Heart right ventricle (tissue), 16 donors: ENCODE data around the gene LYSMD4. TPM values are rescaled to one million over a fixed set of nuclear protein-coding genes. Genes with fewer than 3 reads are reported as not detected.

Experiments used
- ATAC-seq, 8 donors: fragments of 200-7000 bp; cut with Tn5 transposase; one replicate each; pipeline ENCODE4 v1.9.1; 2020; ENCODE audit warnings: mild to moderate bottlenecking in 8 of 8, moderate library complexity in 8 of 8, moderate number of reproducible peaks in 1 of 8
- DNase-seq, 2 donors: peaks; one replicate each; pipeline ENCODE4 v3.0.0-alpha.2; 2020
- H3K27ac ChIP-seq, 10 donors: fragments of 200-600 bp; sonication (generic) in 2 of 10; one replicate each; pipeline versions ENCODE4 v1.5.0 to v1.8.0; 2020 to 2022; ENCODE audit warnings: mild to moderate bottlenecking in 3 of 10
- H3K27me3 ChIP-seq, 7 donors: fragments of 200-600 bp; one replicate each; pipeline ENCODE4 v1.8.0; 2021 to 2022; ENCODE audit warnings: mild to moderate bottlenecking in 2 of 7
- H3K36me3 ChIP-seq, 9 donors: fragments of 200-600 bp; sonication (generic) in 1 of 9; one replicate each; pipeline versions ENCODE4 v1.5.0 to v1.8.0; 2020 to 2022; ENCODE audit warnings: mild to moderate bottlenecking in 2 of 9
- H3K4me1 ChIP-seq, 9 donors: fragments of 200-600 bp; sonication (generic) in 1 of 9; one replicate each; pipeline versions ENCODE4 v1.5.0 to v1.8.0; 2020 to 2022; ENCODE audit warnings: mild to moderate bottlenecking in 4 of 9
- H3K4me3 ChIP-seq, 10 donors: fragments of 200-600 bp; sonication (generic) in 2 of 10; one replicate each; pipeline versions ENCODE4 v1.5.0 to v1.8.0; 2020 to 2022; ENCODE audit warnings: mild to moderate bottlenecking in 7 of 10, moderate library complexity in 2 of 10
- H3K9me3 ChIP-seq, 11 donors: fragments of 200-600 bp in 10 of 11; sonication (generic) in 2 of 11; one replicate each; pipeline versions ENCODE4 v1.5.0 to v1.8.0; 2013 to 2022; ENCODE audit warnings: mild to moderate bottlenecking in 2 of 11, control low read depth in 1 of 11, moderate library complexity in 1 of 11
- WGBS, 2 donors: extraction: QIAGEN DNeasy Blood & Tissue Kit; methylation state at CpG; one replicate each; pipeline ENCODE4 v1.1.7; 2013; ENCODE audit warnings: inconsistent platforms in 1 of 2; 5-methylcytosine and 5-hydroxymethylcytosine counted together
- intact Hi-C, 10 donors: fragments of 100-400 bp; cut with DNase I; formaldehyde crosslinking; loops; one replicate each; pipeline versions ENCODE4 v1.11.1 to v1.14.2; 2022
- polyA plus RNA-seq, 2 donors: library from polyadenylated mRNA; stranded (reverse); fragments of 200-250 nt; gene quantifications; one replicate each; pipeline ENCODE4 v1.2.3, GENCODE V29; 2013
- total RNA-seq, 10 donors: library from RNA; stranded (reverse); fragmentation: NEBNext Ultra II Directional in 3 of 10; extraction: Animal tissue kit (Norgen Biotek cat#: 25700) in 3 of 10; gene quantifications; one replicate each; pipeline versions ENCODE4 v1.2.1 to v1.2.4, GENCODE V29; 2021 to 2023
- TF ChIP-seq, protein P1 (sequence below), 9 donors: fragments of 200-600 bp; sonication (generic) in 2 of 9; IDR thresholded peaks; one replicate each; pipeline versions ENCODE4 v1.5.0 to v1.8.0; 2021 to 2022; ENCODE audit warnings: antibody characterized with exemption in 9 of 9, mild to moderate bottlenecking in 5 of 9, moderate library complexity in 1 of 9
- donor health status: Arrhythmogenic right ventricular cardiomyopathy.
- donor health status: ischemic (EF 13 %, LVEDD 7.1; RV severe dilation, severe dysfunction).
- donor health status: healthy with polysubstance abuse.
- donor health status: DM: no; HTN: yes; CAD: no.
- donor health status: DM: no; HTN: no; CAD: no.
- donor health status: ischemic (EF 25% LVEDD 6.9; RV normal size, moderate dysfunction).
- donor health status: ischemic (EF 25% LVEDD 5.7; RV mildly dilated, moderate dysfunction).
- donor health status: healthy.
- donor health status: DM: yes; HTN: yes; CAD: no.
- donor health status: Ischemic cardiomyopathy.
- donor health status: ischemic (EF 35%, LVEDD 5.7; RV mildly dilated, moderate dysfunction).
- donor health status: nonischemic (EF 11% LVEDD 7.7; RV severe dilation, severe dysfunction).
- donor health status: DM: yes; HTN: yes; CAD: no.
- donor health status: PGD.
- donor health status: ischemic (EF 29% LVEDD 5.4; RV normal size, mild dysfunction).
- donor health status: nonischemic (EF 23%, LVEDD 6.1; RV moderate dilation, normal function).

The LYSMD4 gene
- total and polyA plus RNA-seq, 12 donors, result 6.4 to 16.7 (median 11.9) TPM

DNA sequence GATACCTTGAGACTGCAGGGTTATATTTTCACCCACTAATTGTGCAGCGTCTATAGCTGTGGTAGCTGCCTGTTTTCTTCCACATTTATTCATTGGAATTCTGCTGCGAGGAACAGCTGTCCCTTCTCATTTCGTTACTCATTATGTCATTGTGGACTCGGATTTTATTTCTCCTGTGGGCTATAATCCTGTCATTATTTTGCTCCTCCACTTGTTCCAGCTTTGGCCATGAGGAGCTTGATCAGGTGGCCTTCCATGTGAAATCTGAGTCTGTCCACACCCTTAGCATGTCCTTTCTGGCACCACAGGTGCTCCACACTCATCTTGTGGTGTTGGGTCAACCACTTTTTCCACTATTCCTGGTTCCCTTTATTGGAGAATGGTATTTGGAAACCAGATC is 14.8 kb downstream of the LYSMD4 start:
- WGBS, 2 donors, result 76 to 82% methylated on average over 4 of the region's 4 CpGs
- Histone ChIP-seq H3K27me3 (no peaks in the 10 kb centered on the region), H3K4me3 (no peak overlapping the region), H3K36me3 (peaks cover 0 to 44% (median under 1%) of the 10 kb centered on the region in 9 donors), H3K4me1 (peaks cover 8 to 65% (median 49%) of the 10 kb centered on the region in 9 donors), H3K27ac (peak overlapping the region in 4 of 10 donors; percentile 68 to 85 (median 73)), H3K9me3 (no peaks in the 10 kb centered on the region)
- intact Hi-C loops, result no loop called here
- ATAC-seq (peak in 3 of 8 donors; percentile 27 to 40 (median 30)), DNase-seq (no peak)
- TF ChIP-seq, protein P1, sequence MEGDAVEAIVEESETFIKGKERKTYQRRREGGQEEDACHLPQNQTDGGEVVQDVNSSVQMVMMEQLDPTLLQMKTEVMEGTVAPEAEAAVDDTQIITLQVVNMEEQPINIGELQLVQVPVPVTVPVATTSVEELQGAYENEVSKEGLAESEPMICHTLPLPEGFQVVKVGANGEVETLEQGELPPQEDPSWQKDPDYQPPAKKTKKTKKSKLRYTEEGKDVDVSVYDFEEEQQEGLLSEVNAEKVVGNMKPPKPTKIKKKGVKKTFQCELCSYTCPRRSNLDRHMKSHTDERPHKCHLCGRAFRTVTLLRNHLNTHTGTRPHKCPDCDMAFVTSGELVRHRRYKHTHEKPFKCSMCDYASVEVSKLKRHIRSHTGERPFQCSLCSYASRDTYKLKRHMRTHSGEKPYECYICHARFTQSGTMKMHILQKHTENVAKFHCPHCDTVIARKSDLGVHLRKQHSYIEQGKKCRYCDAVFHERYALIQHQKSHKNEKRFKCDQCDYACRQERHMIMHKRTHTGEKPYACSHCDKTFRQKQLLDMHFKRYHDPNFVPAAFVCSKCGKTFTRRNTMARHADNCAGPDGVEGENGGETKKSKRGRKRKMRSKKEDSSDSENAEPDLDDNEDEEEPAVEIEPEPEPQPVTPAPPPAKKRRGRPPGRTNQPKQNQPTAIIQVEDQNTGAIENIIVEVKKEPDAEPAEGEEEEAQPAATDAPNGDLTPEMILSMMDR (IDR thresholded peaks at IDR 0.05), result no peak

DNA sequence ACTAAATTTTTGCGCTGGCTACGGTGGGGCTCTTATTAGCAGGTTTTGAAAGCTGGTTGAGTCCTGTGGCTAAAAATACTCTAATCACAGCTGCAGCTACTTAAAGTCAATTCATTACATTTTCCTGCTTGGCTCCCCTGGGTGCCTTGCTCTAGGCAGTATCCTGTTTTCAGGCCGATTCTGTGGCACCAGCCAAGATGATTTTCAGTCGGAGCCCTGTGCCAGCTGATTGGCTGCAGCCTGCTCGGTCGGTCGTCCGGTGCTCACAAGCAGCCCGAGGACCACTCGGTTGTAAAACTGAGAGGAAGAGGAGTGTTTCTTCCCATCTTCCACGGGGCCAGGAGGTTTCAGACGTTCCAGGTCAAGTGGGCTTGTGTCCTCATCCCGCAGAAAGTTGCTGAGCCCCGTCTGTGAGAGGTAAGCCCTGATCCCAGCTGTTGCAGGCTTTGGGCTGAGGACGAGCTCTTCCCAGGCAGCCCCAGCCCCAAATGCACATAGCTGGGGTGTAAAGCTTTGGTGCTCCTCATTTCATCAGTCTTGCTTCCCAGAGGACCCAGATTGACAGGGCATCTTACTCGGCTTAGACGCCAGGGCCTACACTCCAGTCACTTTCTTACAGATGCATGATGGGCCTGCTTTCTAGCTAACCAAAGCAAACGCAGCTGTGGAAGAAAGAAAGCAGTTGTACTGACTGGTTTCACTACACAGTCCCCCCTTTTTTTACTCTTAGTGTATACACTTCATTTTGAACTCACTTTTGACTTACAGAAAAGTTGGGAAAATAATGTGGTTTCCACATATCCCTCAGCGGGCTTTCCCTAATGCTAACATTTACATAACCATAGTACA is 15.9 kb downstream of the LYSMD4 start:
- peak; percentile 53 to 79 (median 72) for ATAC-seq
- peak overlapping the region; percentile 27 to 85 (median 70) for H3K27ac ChIP-seq
- H3K4me3 ChIP-seq, result peak overlapping the region in 6 of 10 donors; percentile 1 to 31 (median 4)
- no peaks in the 10 kb centered on the region for H3K9me3 ChIP-seq
- 16 to 21% methylated on average over 19 of the region's 19 CpGs for whole genome bisulfite sequencing, 2 donors
- no peaks in the 10 kb centered on the region for H3K27me3 ChIP-seq
- H3K4me1 ChIP-seq, result peaks cover 8 to 71% (median 50%) of the 10 kb centered on the region in 9 donors
- peak; percentile 47 to 60 for DNase-seq
- peaks cover 0 to 54% (median 10%) of the 10 kb centered on the region in 9 donors for H3K36me3 ChIP-seq
- TF ChIP-seq, protein P1 (IDR thresholded peaks at IDR 0.05), result no peak
- intact Hi-C loops, result no loop called here

- H3K27ac ChIP-seq, result peak overlapping the region; percentile 27 to 85 (median 70)
- ATAC-seq (peak in 7 of 8 donors; percentile 6 to 53 (median 23)), DNase-seq (no peak)
- H3K4me3 ChIP-seq, result peak overlapping the region in 6 of 10 donors; percentile 1 to 31 (median 4)
- TF ChIP-seq, protein P1 (IDR thresholded peaks at IDR 0.05), result no peak
- WGBS, 2 donors, result 23 to 32% methylated on average over 10 of the region's 10 CpGs
- intact Hi-C loops, result no loop called here
- H3K9me3 ChIP-seq, result no peaks in the 10 kb centered on the region
- peaks cover 0 to 62% (median 12%) of the 10 kb centered on the region in 9 donors for H3K36me3 ChIP-seq
- H3K4me1 ChIP-seq, result peaks cover 8 to 72% (median 57%) of the 10 kb centered on the region in 9 donors
- H3K27me3 ChIP-seq, result no peaks in the 10 kb centered on the region
Measured at GRCh38 chr15:99716540-99717095, 16.6 kb downstream of the LYSMD4 start.

DNA sequence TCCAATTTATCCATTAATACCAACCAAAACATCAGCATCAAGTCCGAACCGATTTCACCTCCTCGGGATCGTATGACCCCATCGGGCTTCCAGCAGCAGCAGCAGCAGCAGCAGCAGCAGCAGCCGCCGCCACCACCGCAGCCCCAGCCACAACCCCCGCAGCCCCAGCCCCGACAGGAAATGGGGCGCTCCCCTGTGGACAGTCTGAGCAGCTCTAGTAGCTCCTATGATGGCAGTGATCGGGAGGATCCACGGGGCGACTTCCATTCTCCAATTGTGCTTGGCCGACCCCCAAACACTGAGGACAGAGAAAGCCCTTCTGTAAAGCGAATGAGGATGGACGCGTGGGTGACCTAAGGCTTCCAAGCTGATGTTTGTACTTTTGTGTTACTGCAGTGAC is 20.8 kb downstream of the LYSMD4 start:
- Histone ChIP-seq H3K36me3 (peaks cover 0 to 72% (median 26%) of the 10 kb centered on the region in 9 donors), H3K9me3 (no peaks in the 10 kb centered on the region), H3K27me3 (no peaks in the 10 kb centered on the region), H3K4me3 (no peak overlapping the region), H3K27ac (peak overlapping the region in 5 of 10 donors; percentile 61 to 87 (median 70)), H3K4me1 (peaks cover 20 to 83% (median 73%) of the 10 kb centered on the region in 9 donors)
- DNase-seq, result no peak
- intact Hi-C loops, result no loop called here
- TF ChIP-seq, protein P1 (IDR thresholded peaks at IDR 0.05), result no peak
- WGBS, 2 donors, result 62 to 63% methylated on average over 18 of the region's 18 CpGs
- no peak for ATAC-seq
